Epithelial cell of proximal tubule (primary cell): ENCODE data around the gene PDZD2. TPM values are rescaled to one million over a fixed set of nuclear protein-coding genes. Genes with fewer than 3 reads are reported as not detected.

ENCODE experiments used
- DNase-seq: peaks from one replicate; pipeline ENCODE4 v3.0.0-alpha.2; 2011; ENCODE audit warnings: low read depth
- H3K4me3 ChIP-seq: 2 replicates; pipeline ENCODE4 v1.5.1; 2011; ENCODE audit warnings: low read depth, mild to moderate bottlenecking, low read length
- CTCF ChIP-seq: conservative IDR thresholded peaks from 2 replicates; pipeline ENCODE4 v1.5.1; 2012; ENCODE audit warnings: low read depth, mild to moderate bottlenecking, low read length
- total RNA-seq: library from RNA; depleted of rRNA; stranded (reverse); fragments of >200 nt; gene quantifications from 2 replicates; pipeline ENCODE4 v1.2.3, GENCODE V29; 2015

PDZD2 gene
- total RNA-seq, 1 donor from 2014 or later, result 8.4 TPM

DNA sequence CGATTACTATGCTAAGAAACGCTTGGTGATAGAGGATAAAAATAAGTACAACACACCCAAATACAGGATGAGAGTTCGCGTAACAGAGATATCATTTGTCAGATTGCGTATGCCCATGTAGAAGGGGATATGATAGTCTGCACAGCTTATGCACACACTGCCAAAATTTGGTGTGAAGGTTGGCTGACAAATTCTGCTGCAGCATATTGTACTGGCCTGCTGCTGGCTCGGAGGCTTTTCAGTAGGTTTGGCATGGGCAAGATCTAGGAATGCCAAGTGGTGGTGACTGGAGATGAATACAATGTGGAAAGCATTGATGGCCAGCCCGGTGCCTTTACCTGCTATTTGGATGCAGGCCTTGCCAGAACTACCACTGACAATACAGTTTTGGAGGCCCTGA is 208.4 kb downstream of the PDZD2 start:
- no peak overlapping the region for H3K4me3 ChIP-seq
- no peak for DNase-seq
- TF ChIP-seq CTCF, result no peak

DNA sequence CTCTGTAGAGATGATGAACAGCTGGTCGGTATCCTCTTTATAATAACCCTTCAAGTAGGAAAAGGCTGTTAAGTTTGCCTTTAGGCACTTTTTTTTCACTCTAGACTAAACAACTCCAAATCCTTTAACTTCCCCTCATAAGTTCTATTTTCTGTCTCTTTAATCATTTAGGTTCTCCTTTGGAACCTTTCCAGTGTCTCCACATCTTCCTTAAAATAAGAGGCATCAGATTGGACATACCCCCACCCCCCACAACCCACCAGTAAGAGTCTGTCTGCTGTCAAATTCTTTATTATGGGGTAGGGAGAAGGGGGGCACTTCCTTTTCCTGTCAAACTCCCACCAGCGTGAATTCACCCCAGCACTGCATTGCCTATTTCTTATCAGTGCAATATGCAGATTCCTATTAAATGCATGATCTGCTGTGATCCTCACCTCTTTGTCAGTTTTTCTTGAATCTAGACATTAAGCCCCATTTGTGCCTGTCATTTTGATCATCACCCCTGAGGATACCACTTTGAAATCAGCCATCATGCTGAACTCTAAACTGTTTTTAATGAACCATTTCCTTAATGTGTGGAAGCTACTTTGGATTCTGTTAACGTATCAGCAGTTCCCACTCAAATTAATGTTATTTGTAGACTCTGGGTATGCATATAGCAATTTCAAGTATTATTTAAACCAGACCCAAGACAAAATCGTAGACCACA is 212.2 kb downstream of the PDZD2 start:
- H3K4me3 ChIP-seq, result no peak overlapping the region
- no peak for TF ChIP-seq CTCF
- DNase-seq, result no peak

DNA sequence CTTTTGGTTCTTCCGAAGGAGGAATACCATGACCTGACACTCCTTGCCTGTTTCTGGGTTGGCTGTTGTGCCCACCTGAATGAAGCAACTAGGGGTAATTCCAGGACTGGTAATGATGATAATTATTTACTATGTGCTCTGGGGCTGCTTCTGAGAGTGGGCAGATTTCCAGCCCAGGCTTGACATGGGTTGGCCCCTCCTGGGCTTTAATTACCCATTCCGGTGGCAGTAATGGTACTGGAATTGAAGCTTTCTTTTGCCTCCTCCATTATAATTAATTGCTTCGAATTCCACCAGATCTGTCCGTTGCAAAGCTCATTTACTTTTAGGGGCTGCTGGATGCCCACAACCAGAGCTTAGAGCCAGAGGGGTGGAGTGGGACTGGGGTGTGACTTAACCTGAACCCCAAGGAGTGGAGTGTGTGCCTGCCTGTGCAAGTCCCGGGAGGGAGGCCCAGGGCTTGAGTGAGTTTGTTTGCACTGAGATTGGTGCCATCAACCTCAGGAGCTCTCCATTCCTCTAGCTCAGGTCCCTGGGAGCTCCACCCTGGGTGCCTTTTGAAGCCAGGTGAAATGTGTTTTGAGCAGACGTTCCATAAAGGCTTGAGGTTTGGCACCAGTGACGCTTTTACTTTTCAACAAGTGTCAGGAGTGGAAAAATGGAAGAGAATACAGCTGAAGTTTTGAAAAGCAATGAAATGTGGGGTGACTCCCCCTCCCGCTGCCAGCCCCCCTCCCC is 214.6 kb downstream of the PDZD2 start:
- H3K4me3 ChIP-seq, result no peak overlapping the region
- DNase-seq, result no peak
- no peak for TF ChIP-seq CTCF

DNA sequence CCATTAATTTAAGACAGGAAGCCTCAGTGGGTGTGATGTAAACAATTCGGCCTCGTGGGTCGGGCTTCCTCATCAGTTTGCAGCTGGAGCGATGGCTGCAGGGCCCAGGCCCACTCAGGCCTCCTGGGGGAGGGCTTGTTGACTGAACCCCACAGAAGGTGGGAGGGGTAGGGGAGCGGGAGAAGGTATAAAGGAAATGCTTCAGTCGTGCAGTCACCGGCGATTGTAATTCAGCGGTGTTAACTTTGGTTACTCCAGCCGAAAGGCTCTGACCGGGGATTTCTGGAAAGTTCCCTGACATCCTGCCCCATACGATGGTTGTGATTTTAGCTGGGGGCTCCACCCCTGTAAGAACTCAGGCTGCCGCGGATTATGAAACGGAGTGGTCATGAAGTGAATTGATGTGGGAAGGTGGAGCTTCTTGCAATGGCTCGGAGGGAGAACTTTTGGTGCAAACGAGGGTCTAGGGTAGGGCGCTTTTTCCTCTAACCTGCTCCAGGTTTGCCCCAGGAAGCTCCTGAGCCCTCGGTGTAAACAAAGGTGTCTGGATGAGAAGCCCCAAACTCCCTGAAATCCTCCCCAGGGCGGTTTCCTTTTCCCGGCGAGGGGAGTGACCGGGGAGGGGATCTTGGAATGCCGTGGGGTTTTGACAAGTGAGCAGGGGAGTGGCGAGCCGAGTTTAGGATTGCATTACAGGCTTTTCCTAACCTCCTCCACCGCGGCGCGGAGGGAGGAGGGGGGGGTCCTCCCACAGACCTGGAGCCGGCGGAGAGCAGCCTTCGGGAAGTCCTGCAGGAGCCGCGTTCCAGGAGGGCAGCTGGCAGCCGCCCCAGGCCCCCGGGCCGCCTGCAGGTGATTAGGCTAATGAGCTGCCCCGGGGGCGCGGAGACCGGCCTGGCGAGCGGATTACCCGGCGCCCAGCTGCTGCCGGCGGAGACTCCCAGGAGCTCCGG is 215.5 kb downstream of the PDZD2 start:
- H3K4me3 ChIP-seq, result peak overlapping the region; percentile 64
- TF ChIP-seq CTCF, result no peak
- DNase-seq, result peak; percentile 41

DNA sequence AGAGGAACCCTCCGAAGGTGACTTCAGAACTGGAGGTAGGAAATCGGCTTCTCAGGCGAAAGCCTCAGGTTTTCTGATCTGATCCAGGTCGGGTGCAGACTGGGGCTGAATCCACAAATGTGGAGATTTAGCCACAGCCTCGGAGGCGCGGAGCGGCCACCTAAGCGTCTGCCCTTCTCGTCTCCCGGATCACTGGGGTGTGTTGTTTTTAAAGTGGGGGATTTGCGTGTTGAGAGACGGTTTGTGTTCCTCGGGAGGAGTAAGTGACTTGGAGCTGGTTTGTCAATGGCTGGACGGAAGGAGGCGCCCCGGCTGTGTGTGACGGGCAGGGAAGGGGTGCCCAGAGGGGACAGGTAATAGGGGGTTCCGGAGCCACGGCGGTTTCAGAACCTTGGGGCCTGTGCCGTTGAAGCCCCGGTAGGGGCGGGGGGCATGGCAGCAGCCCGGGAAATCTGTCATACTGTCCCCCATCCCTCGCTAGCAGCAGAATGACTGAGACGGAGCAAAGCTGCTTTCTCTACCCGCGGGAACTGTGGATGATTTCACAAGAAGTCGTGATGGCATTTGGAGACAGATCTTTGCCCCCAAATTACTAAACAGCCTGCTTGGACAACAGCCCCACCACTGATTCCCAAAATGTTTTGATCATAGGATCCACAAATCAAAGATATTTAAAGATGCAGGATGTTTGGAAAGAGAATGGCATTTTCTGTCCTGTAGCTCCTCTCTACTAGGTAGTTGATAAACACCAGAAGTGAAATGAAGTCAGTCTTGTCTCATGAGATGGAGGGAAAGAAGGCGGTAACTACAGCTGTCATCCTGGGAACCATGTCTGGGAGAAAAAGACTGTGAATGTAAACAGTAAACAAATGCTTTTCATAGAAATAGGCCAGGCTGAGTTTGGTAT is 216.5 kb downstream of the PDZD2 start:
- peak; percentile 29 for TF ChIP-seq CTCF
- DNase-seq, result no peak
- H3K4me3 ChIP-seq, result peak overlapping the region; percentile 64

- TF ChIP-seq CTCF, result no peak
- no peak overlapping the region for H3K4me3 ChIP-seq
- no peak for DNase-seq
These were observed 220.2 kb downstream of the PDZD2 start for GRCh38 chr5:31859096-31859495.
